ELR (cell line): ENCODE results near the gene RRBP1.
"Not testable (repeated sequence)": the region's sequence is repeated elsewhere in the genome, so short reads cannot be mapped to it uniquely, and the experiment has no call there.

Experiments used
- DNase-seq: peaks from one replicate; pipeline ENCODE4 v3.0.0-alpha.2; 2015; ENCODE audit warnings: low read depth

RRBP1 gene

GRCh38 chr20:17662333-17663039 lies 19.6 kb downstream of the RRBP1 start:
- DNase-seq, result peak; percentile 17

GRCh38 chr20:17661121-17661744 lies 20.8 kb downstream of the RRBP1 start:
- no peak for DNase-seq

DNA sequence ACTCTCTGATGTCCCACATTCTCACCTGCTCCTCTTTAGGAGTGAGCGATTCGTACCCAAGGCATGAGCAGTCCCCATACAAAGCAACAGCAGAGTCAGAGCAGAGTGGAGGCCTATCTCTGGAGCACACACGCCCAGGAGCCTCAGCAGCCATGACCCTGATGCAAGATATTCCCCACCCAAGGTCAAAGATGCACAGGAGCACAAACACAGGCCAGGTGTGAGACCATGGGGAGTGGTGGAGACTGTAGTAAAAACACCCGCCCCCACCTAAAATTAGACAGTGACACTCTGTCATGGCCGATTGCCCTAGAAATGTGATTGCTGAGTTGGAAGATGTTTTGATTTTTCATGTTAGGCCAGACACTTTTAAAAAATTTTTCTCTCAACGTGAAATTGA lies 21.4 kb downstream of the RRBP1 start:
- DNase-seq, result no peak

DNA sequence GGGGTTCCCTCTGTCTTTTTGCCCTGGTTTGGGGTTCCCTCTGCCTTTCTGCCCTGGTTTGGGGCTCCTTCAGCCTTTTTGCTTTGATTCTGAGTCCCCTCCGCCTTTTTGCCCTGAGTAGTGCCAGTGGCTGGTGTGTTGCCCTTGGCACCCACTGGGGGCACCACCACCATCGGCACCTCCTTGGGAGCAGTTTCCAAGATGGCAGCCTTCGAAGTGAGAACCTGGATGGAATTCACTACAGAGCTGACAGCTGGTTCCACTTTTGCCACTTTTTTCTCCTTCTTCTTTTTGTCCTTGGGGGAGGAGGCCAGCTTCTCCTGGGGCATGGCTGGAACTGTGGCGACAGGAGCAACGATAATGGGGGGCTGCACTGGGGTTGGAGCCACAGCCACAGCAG lies 22.2 kb downstream of the RRBP1 start:
- DNase-seq, result no peak

DNA sequence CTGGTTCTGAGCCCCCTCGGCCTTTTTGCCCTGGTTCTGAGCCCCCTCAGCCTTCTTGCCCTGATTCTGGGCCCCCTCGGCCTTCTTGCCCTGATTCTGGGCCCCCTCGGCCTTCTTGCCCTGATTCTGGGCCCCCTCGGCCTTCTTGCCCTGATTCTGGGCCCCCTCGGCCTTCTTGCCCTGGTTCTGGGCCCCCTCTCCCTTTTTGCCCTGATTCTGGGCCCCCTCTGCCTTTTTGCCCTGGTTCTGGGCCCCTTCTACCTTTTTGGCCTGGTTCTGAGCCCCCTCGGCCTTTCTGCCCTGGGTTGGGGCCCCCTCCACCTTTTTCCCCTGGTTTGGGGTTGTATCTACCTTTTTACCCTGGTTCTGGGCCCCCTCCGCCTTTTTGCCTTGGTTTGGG lies 22.7 kb downstream of the RRBP1 start:
- not testable (repeated sequence) for DNase-seq

GRCh38 chr20:17658648-17658993 lies 23.4 kb downstream of the RRBP1 start:
- DNase-seq, result no peak

DNA sequence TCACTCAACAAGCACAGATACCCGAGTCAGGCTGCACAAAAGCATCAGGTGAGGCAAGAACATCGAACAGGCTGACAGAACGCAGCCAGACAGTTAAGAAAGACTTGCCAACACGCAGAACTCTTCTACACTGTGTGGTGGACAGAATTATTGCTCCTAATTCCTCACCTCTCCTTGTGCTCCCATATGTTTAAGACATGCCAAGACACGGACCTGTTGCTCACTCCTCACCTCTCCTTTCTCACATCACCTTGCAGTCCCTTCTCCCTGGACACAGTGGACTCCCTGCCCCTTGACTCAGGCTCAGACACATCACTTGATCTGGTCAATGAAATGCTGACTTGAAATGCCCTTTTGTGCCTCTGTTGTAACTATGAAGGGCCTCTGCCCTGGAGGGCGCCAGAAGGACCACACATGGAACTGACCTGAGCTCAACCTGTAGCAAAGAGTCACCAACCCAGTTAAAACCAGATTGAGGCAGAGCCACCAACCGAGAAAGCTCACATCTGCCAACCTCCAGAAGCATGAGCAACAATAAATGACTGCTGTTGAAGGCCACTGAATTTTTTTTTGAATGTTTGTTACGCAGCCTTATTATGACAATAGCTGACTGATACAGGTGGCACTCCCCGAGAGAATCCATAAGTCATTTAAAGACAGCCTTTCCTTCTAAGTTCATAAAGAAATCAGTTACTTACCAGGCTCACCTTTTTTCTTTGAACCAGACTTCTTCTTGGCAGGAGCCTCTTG lies 24.0 kb downstream of the RRBP1 start:
- DNase-seq, result no peak

DNA sequence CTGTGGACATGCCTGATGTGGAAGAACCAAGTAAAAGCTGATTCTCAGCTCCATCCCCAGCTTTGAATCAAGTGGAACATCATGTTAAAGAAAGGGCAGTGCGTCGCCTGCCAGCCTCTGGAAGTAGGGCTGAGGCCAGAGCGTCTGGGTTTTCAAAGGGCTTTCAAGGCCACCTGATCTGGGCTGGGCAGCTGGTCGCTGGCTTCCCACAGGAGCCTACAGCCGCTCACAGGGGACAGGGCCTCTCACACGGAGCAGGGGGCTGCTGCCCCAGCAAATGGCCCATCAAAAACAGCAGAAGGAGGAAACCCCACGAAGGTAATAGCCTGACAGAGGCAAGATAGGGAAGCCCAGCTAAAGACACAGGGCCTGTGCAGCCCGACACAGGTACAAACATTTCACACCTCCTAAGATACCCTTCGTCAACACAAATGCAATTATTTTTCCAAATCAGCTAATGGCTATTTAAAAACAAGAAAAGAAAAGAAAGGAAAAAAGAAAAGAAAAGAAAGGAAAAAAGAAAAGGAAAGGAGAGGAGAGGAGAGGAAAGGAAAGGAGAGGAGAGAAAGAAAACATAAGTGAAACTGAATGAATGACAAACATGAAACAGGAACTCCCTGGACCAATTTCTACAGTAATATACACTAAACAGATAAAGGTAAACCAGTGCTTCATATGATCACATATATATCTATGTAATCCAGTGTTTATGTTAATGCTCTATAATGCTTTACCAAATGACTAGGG lies 24.8 kb downstream of the RRBP1 start:
- DNase-seq, result no peak

- DNase-seq, result peak; percentile 37
These were observed 26.1 kb downstream of the RRBP1 start for GRCh38 chr20:17655865-17656479.

DNA sequence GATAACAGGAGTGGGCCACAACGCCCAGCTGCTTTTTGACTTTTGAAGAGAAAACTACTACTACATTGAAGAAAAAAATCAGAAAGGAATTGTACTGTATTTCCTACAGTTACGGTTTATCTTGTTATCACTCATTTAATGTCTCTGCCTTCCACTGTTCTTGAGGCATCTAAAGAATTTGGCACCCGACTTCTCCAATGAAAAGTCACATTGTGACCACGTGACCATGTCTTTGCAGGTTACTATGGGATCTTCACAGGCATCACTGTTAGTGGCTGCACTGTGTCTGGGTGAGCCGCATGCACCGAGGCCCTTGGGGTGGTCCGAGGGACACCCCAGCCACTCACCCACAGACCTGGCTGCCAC lies 26.8 kb downstream of the RRBP1 start:
- peak; percentile 16 for DNase-seq

GRCh38 chr20:17654649-17655285 lies 27.3 kb downstream of the RRBP1 start:
- peak; percentile 71 for DNase-seq

GRCh38 chr20:17653835-17654648 lies 28.0 kb downstream of the RRBP1 start:
- DNase-seq, result no peak

- DNase-seq, result no peak
These were observed 29.6 kb downstream of the RRBP1 start for GRCh38 chr20:17652411-17652810.

DNA sequence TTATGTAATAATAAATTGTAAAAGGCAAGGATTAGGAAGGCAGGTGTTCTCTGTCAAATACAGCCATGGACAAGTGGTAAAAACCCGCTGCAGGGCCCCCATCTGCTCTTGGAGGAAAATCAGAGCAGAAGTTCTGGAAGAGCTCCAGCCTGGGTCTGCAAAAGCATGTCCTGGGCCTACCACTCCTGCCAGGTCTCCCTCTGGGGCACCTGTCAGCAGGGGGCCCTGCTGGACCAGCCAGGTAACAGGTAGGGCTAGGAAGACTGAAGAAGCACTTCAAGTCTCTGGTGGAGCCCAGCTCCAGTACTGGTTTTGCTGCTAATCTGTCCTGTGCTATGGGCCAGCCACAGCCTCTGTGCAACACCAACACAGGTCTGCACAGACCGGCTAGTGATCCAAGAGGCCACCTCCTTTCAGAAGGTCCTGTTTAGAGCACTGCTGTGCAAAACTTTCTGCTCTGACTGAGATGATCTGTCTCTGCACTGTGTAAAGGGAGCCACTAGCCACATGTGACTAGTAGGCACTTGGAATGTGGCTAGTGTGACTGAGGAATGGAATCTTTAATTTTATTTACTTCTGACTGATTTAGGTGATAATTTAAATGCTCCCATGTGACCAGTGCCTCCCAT lies 30.2 kb downstream of the RRBP1 start:
- DNase-seq, result no peak

DNA sequence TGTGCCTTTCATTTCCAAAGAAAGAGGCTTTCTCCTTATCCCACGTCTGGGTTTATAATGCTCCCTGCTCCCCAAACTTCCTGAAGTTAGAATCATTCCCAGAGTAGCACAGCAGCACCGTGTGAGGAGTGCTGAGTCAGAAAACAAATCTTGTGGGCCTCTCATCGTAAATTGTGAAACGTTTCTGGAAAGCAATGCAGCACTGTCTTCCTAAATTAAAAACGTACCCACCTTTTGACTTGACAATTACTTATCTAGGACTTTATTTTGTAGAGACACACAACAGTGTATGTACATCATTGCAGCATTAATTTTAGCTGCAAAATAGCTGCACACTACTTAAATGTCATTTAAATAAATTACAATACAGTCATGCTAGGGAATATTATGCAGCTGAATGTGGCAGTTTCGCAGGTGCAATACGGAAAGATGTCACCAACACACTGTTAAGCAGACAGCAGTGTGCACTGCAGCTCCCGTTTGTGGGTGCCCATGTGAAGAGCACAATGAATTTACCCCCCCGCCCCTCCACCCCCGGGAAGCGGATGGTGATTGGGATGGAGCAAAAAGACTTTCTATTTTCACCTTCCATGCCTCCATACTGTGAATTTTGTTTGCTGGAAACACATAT lies 30.8 kb downstream of the RRBP1 start:
- DNase-seq, result no peak

DNA sequence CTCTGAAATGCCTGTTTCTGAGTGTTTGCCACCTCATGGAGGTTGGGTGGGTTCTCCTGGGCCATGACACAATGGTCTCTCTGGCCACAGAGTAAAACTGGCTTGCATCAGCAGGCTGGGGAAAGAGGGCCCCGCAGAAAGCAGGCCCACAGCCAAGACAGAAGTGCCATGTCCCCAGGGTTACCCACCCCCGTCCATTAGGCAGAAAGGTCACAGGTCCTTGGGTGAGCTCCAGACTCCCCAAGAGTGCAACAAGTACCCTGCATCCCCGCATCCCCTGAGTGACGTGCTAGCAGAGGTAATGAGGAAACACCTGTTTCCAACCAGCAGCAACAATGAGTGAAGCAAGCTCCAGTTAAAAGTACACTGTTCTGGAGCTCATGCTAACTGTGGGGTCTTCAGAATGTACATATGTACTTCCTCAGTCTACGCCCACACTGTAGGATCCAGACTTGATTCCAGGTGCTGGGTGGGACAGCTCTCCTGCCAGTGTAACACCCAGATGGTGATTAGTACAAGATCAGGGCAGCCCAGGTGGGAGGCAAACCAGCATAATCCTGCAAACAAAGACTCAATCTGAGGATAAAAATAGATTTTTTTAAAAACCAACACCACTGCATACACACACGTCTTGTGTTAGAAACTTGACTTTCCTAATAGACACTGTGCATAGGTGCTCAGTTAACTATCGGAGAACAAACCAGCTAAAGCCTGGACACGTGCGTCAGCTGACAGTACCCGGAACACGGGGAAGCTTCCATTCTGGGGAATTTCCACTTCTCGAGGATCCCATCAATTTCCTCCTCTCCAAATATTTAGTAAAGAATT lies 31.5 kb downstream of the RRBP1 start:
- no peak for DNase-seq

GRCh38 chr20:17648791-17649730 lies 33.0 kb downstream of the RRBP1 start:
- peak; percentile 13 for DNase-seq

- DNase-seq, result no peak
These were observed 33.8 kb downstream of the RRBP1 start for GRCh38 chr20:17648315-17648646.
